T-helper 1 cell (primary cell): ENCODE measurements around the gene WEE1.
"Not testable (repeated sequence)": the region's sequence is repeated elsewhere in the genome, so short reads cannot be mapped to it uniquely, and the experiment has no call there.

Experiments used
- DNase-seq, 5 donors: peaks; one replicate each; pipeline ENCODE4 v3.0.0-alpha.2; 2012 to 2020
- total RNA-seq, 4 donors: gene quantifications; one replicate each; lab custom pipeline; 2026; lab: John Stamatoyannopoulos, UW

Gene WEE1
- 22.4 to 32.0 (median 26.9) reads per million in 4 donors for total RNA-seq

- peak; percentile 91 to 98 (median 92) for DNase-seq
These were observed at the start of gene WEE1 for GRCh38 chr11:9573052-9573774. Gene WEE1, plus strand, starts transcription at chr11:9573670. Its CDS starts 264 bp downstream, at chr11:9573934.

DNA sequence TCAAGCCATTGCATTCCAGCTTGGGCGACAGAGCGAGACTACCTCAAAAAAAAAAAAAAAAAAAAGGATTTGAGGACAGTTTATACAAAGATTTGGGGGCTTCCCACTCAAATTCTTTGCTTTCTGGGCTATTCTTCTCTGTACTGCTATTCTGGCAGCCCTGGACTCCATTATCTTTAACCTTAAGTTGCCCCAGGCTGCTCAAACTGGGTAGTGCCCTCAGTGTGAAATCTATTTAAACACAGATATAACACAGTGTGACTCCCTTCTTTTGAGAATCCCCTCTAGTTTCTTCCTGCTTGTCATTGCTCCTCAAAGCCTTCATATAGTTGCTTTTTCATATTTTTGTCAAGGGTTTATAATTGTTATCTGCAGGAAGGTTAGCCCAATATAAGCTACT lies 49.5 kb upstream of the WEE1 start:
- no peak for DNase-seq

DNA sequence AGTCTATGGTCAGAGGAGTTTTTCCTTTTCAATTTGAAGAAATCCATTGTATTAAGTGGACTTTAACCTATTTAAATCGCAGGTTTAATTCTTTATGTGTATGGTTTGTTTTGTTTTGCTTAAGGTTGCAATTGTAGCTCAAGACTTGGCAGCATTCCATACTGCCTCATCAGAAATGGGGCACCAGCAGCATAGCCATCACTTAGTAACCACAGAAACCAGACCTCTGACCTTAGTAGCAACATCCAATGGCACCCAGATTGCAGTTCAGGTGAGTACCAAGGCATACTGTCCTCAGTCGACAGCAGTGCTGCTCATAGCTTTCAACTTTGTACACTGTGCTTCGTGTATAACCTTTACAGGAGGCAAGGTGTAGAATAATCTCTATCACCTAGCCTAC lies 48.4 kb upstream of the WEE1 start:
- no peak for DNase-seq

- DNase-seq: no peak
These were observed 45.9 kb upstream of the WEE1 start for GRCh38 chr11:9527481-9528135.

DNA sequence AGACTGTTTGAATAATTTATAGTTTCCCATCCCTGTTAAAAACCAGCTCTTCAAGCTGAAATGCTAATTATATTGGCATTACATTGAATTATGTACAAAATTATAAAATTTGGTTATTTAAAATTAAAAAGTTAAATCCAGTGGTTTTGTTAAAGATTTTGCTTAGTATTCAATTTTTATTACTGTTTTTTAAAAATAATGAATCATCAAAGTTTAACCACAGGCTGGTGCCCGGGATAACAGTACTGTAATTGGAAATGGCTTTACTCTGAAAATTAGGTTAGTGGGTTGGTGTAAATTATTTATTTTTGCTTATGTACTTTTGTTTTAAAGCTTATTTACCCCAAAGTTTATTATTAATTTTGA lies 45.4 kb upstream of the WEE1 start:
- DNase-seq: no peak

GRCh38 chr11:9528573-9529333 lies 44.7 kb upstream of the WEE1 start:
- DNase-seq: no peak

- DNase-seq: no peak
These were observed 44.2 kb upstream of the WEE1 start for GRCh38 chr11:9529334-9529650.

GRCh38 chr11:9530020-9530621 lies 43.3 kb upstream of the WEE1 start:
- no peak for DNase-seq

- DNase-seq: no peak
These were observed 42.4 kb upstream of the WEE1 start for GRCh38 chr11:9530901-9531625.

DNA sequence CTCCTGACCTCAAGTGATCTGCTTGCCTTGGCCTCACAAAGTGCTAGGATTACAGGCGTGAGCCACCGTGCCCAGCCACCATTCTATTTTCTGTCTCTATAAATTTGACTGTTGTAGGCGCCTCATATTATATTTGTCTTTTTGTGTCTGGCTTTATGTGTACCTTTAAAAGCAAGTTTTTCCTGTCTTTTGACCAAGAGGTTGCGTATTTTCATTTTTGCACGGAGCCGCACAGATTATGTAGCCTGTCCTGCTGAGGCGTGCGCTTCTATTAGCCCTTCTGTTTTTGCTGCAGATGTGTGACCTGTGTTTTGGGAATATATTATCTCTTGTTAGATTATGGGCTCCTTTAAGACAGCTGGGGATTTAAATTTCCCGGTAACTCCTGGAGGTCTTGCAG lies 40.4 kb upstream of the WEE1 start:
- DNase-seq: no peak

- no peak for DNase-seq
These were observed 39.6 kb upstream of the WEE1 start for GRCh38 chr11:9533736-9534473.

GRCh38 chr11:9535189-9535781 lies 38.2 kb upstream of the WEE1 start:
- DNase-seq: peak; percentile 50 to 73 (median 66)

DNA sequence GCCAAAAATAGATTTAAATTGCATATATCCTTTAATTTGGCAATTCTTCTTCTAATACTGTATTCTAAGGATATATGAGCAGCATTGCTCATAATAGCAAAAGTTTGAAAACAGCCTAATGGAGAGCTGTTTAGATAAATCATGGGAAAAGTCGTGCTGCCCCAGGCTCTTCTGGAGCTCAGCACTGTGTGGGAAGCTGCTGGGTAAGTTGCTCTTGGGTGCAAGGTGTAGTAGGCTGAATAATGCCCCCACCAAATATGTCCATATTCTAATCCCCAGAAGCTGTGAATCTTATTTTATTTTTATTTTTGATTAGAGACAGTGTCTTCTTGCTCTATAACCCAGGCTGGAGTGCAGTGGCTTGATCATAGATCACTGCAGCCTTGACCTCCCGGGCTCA lies 34.9 kb upstream of the WEE1 start:
- no peak for DNase-seq

- DNase-seq: not testable (repeated sequence)
These were observed 24.3 kb upstream of the WEE1 start for GRCh38 chr11:9549216-9549615.

DNA sequence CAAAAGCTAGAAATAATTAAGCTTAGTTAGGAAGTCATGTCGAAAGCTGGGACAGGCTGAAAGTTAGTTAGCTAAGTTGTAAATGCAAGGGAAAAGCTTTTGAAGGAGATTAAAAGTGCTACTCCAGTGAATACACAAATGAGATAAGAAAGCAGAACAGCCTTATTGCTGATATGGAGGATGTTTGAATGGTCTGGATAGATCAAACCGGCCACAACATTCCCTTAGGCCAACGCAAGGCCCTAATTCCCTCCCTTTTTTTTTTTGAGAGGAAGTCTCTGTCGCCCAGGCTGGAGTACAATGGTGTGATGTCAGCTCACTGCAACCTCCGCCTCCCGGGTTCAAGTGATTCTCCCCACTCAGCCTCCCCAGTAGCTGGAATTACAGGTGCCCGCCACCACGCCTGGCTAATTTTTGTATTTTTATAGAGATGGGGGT lies 23.3 kb upstream of the WEE1 start:
- DNase-seq: no peak

GRCh38 chr11:9561279-9561982 lies 12.0 kb upstream of the WEE1 start:
- no peak for DNase-seq

GRCh38 chr11:9562716-9563115 lies 10.8 kb upstream of the WEE1 start:
- DNase-seq: peak in 1 of 5 donors; percentile 48

- DNase-seq: no peak
These were observed 10.2 kb upstream of the WEE1 start for GRCh38 chr11:9563196-9563730.

- DNase-seq: peak in 3 of 5 donors; percentile 12 to 94 (median 14)
These were observed 7.5 kb upstream of the WEE1 start for GRCh38 chr11:9565822-9566560.

DNA sequence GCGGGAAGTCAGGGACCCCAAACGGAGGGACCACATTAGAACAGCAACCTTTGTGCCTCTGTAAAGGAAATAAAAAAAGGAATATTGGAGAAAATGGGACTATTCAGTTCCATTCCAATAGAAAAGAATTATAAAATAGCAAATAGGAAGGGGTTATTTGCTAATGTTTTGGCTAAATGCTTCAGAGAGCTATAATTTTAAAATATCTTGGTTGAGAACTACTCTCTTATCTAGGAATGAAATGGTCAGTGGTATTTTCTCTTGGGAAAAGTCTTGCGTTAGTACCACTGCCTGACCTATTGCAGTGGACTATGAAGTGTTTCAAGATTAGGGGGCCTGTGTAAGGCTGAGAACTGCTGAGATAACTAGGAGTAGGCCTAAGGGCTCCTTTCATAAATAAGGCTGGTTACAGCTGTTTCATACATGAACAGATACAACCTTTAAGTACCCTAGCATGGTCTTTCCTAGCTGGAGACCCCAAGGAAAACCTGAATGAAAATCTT lies 6.9 kb upstream of the WEE1 start:
- DNase-seq: no peak
